DOHH2 (cell line): ENCODE results near the gene PHF10.

Source experiments
- H3F3A ChIP-seq: fragments of 200-600 bp; sonication (generic), shearing (Covaris generic); 2 replicates; pipeline ENCODE4 v1.6.0; 2016; ENCODE audit warnings: antibody characterized with exemption, mild to moderate bottlenecking; ENCODE audit not compliant: control insufficient read depth, insufficient read depth
- H3K27ac ChIP-seq: fragments of 200-600 bp; sonication (generic); 2 replicates; pipeline ENCODE4 v1.5.1; 2014; ENCODE audit warnings: low read depth, mild to moderate bottlenecking, low read length, moderate library complexity
- H3K27me3 ChIP-seq: fragments of 200-600 bp; sonication (generic); 2 replicates; pipeline ENCODE4 v1.6.1; 2014; ENCODE audit warnings: mild to moderate bottlenecking, low read length, mixed read lengths; ENCODE audit not compliant: control insufficient read depth
- H3K36me3 ChIP-seq: fragments of 200-600 bp; sonication (generic); 2 replicates; pipeline ENCODE4 v1.6.1; 2014; ENCODE audit warnings: mild to moderate bottlenecking, low read length, moderate library complexity, mixed read lengths; ENCODE audit not compliant: control insufficient read depth
- H3K4me1 ChIP-seq: fragments of 200-600 bp; sonication (generic); 2 replicates; pipeline ENCODE4 v1.6.1; 2014; ENCODE audit warnings: mild to moderate bottlenecking, low read length, mixed read lengths; ENCODE audit not compliant: control insufficient read depth
- H3K4me2 ChIP-seq: fragments of 200-600 bp; sonication (generic); 2 replicates; pipeline ENCODE4 v1.6.0; 2014; ENCODE audit warnings: mild to moderate bottlenecking, low read length, moderate library complexity
- H3K4me3 ChIP-seq: fragments of 200-600 bp; sonication (generic); 2 replicates; pipeline ENCODE4 v1.5.1; 2014; ENCODE audit warnings: mild to moderate bottlenecking, low read length, mixed read lengths
- H3K79me2 ChIP-seq: fragments of 200-600 bp; sonication (generic); 2 replicates; pipeline ENCODE4 v1.6.1; 2014; ENCODE audit warnings: mild to moderate bottlenecking, low read length, mixed read lengths; ENCODE audit not compliant: control insufficient read depth
- H3K9me2 ChIP-seq: fragments of 200-600 bp; sonication (generic); replicated peaks from 2 replicates; pipeline ENCODE4 v1.6.1; 2014; ENCODE audit warnings: mild to moderate bottlenecking, low read length, mixed read lengths; ENCODE audit not compliant: control insufficient read depth
- H3K9me3 ChIP-seq: fragments of 200-600 bp; sonication (generic); 2 replicates; pipeline ENCODE4 v1.6.1; 2014; ENCODE audit warnings: antibody characterized with exemption, low read length, mixed read lengths; ENCODE audit not compliant: control insufficient read depth, insufficient read depth
- H4K20me1 ChIP-seq: fragments of 200-600 bp; sonication (generic); 2 replicates; pipeline ENCODE4 v1.6.0; 2014; ENCODE audit warnings: low read depth, mild to moderate bottlenecking, antibody characterized with exemption, low read length, moderate library complexity; ENCODE audit not compliant: control insufficient read depth, insufficient read depth
- CTCF ChIP-seq: fragments of 200-600 bp; sonication (generic); IDR thresholded peaks from one replicate; pipeline ENCODE4 v1.5.1; 2014; ENCODE audit warnings: antibody characterized with exemption, mild to moderate bottlenecking, low read depth, low read length; ENCODE audit not compliant: poor library complexity, severe bottlenecking
- EZH2phosphoT487 ChIP-seq: fragments of 200-600 bp; sonication (generic); IDR thresholded peaks from 2 replicates; pipeline ENCODE4 v1.6.1; 2017; ENCODE audit warnings: borderline replicate concordance, mild to moderate bottlenecking, antibody characterized with exemption, low read length, moderate library complexity, mixed read lengths

The PHF10 gene

GRCh38 chr6:169669147-169669546 is 55.2 kb downstream of the PHF10 start:
- Histone ChIP-seq H3K9me3 (no peaks in the 10 kb centered on the region), H3K4me2 (no peak overlapping the region), H3K9me2 (no peaks in the 10 kb centered on the region), H3K27ac (no peak overlapping the region), H3K79me2 (no peaks in the 10 kb centered on the region), H3K36me3 (peaks cover 66% of the 10 kb centered on the region), H3K27me3 (no peaks in the 10 kb centered on the region), H3K4me1 (no peaks in the 10 kb centered on the region), H4K20me1 (0 out of 2 replicates have a peak, but pooled peaks cover 4% of the 10 kb centered on the region), H3F3A (no peaks in the 10 kb centered on the region), H3K4me3 (no peak overlapping the region)
- no peak for TF ChIP-seq EZH2phosphoT487
- no peak for TF ChIP-seq CTCF

GRCh38 chr6:169668203-169668847 is 56.0 kb downstream of the PHF10 start:
- Histone ChIP-seq H3K9me2 (no peaks in the 10 kb centered on the region), H3K4me2 (no peak overlapping the region), H3K9me3 (no peaks in the 10 kb centered on the region), H3K27me3 (no peaks in the 10 kb centered on the region), H3K36me3 (peaks cover 74% of the 10 kb centered on the region), H3K4me1 (no peaks in the 10 kb centered on the region), H3K4me3 (no peak overlapping the region), H3K79me2 (no peaks in the 10 kb centered on the region), H4K20me1 (0 out of 2 replicates have a peak, but pooled peaks cover 4% of the 10 kb centered on the region), H3K27ac (no peak overlapping the region), H3F3A (no peaks in the 10 kb centered on the region)
- TF ChIP-seq CTCF = no peak
- no peak for TF ChIP-seq EZH2phosphoT487

- Histone ChIP-seq H3K9me2 (no peaks in the 10 kb centered on the region), H3F3A (no peaks in the 10 kb centered on the region), H4K20me1 (0 out of 2 replicates have a peak, but pooled peaks cover 2% of the 10 kb centered on the region), H3K4me3 (no peak overlapping the region), H3K9me3 (no peaks in the 10 kb centered on the region), H3K27ac (no peak overlapping the region), H3K36me3 (peaks cover 73% of the 10 kb centered on the region), H3K4me1 (no peaks in the 10 kb centered on the region), H3K27me3 (no peaks in the 10 kb centered on the region), H3K79me2 (no peaks in the 10 kb centered on the region), H3K4me2 (no peak overlapping the region)
- no peak for TF ChIP-seq EZH2phosphoT487
- no peak for TF ChIP-seq CTCF
Observed at GRCh38 chr6:169667716-169668115, 56.6 kb downstream of the PHF10 start.
